Neural cell (in vitro differentiated cells): ENCODE measurements around the gene TCEAL7. TPM values are rescaled to one million over a fixed set of nuclear protein-coding genes. Genes with fewer than 3 reads are reported as not detected.

Experiments
- H2AFZ ChIP-seq: fragments of 200-600, 300-800 bp; sonication (generic), shearing (Covaris generic); 2 replicates; pipeline ENCODE4 v1.6.0; 2014; ENCODE audit warnings: low read depth, mild to moderate bottlenecking, antibody characterized with exemption, low read length, moderate library complexity
- H3F3A ChIP-seq: fragments of 200-600 bp; shearing (Covaris generic); 2 replicates; pipeline ENCODE4 v1.6.1; 2016; ENCODE audit warnings: mild to moderate bottlenecking, moderate library complexity, mixed read lengths, antibody characterized with exemption, low read length; ENCODE audit not compliant: insufficient read depth, poor library complexity, severe bottlenecking
- H3K27ac ChIP-seq: fragments of 200-600, 300-800 bp; sonication (generic), shearing (Covaris generic); 2 replicates; pipeline ENCODE4 v1.5.1; 2014; ENCODE audit warnings: mild to moderate bottlenecking, low read length, moderate library complexity
- H3K27me3 ChIP-seq: fragments of 300-800, 200-600 bp; sonication (generic), shearing (Covaris generic); 2 replicates; pipeline ENCODE4 v1.6.0; 2014; ENCODE audit warnings: mild to moderate bottlenecking, low read depth, low read length, moderate library complexity; ENCODE audit not compliant: insufficient read depth
- H3K36me3 ChIP-seq: fragments of 300-800, 200-600 bp; sonication (generic), shearing (Covaris generic); 2 replicates; pipeline ENCODE4 v1.5.1; 2014; ENCODE audit warnings: mild to moderate bottlenecking, antibody characterized with exemption, low read length, moderate library complexity; ENCODE audit not compliant: insufficient read depth
- H3K4me2 ChIP-seq: fragments of 300-800, 200-600 bp; sonication (generic), shearing (Covaris generic); 2 replicates; pipeline ENCODE4 v1.6.0; 2014; ENCODE audit warnings: mild to moderate bottlenecking, low read length
- H3K4me3 ChIP-seq: fragments of 300-800, 200-600 bp; sonication (generic), shearing (Covaris generic); 2 replicates; pipeline ENCODE4 v1.5.1; 2014; ENCODE audit warnings: mild to moderate bottlenecking, low read length, moderate library complexity
- H3K79me2 ChIP-seq: fragments of 200-600 bp; shearing (Covaris generic); replicated peaks from 2 replicates; pipeline ENCODE4 v1.6.0; 2014; ENCODE audit warnings: mild to moderate bottlenecking, low read length, moderate library complexity; ENCODE audit not compliant: insufficient read depth
- H3K9ac ChIP-seq: fragments of 300-800, 200-600 bp; sonication (generic), shearing (Covaris generic); 2 replicates; pipeline ENCODE4 v1.6.1; 2016; ENCODE audit warnings: mild to moderate bottlenecking, low read length, mixed read lengths
- H3K9me2 ChIP-seq: fragments of 200-600 bp; shearing (Covaris generic); 2 replicates; pipeline ENCODE4 v1.6.1; 2016; ENCODE audit warnings: mild to moderate bottlenecking, low read length, mixed read lengths; ENCODE audit not compliant: insufficient read depth
- H3K9me3 ChIP-seq: fragments of 200-600, 300-800 bp; sonication (generic), shearing (Covaris generic); 2 replicates; pipeline ENCODE4 v1.6.1; 2016; ENCODE audit warnings: mild to moderate bottlenecking, mixed run types, low read length, moderate library complexity, mixed read lengths
- H4K20me1 ChIP-seq: fragments of 200-600 bp; shearing (Covaris generic); 2 replicates; pipeline ENCODE4 v1.6.1; 2016; ENCODE audit warnings: mild to moderate bottlenecking, mixed run types; ENCODE audit not compliant: insufficient read depth
- CTCF ChIP-seq: fragments of 450-650 bp; IDR thresholded peaks from 2 replicates; pipeline ENCODE4 v1.5.1; 2014; ENCODE audit warnings: antibody characterized with exemption, mild to moderate bottlenecking, moderate library complexity; ENCODE audit not compliant: poor library complexity, severe bottlenecking
- EP300 ChIP-seq: fragments of 450-650 bp; conservative IDR thresholded peaks from 2 replicates; pipeline ENCODE4 v1.6.1; 2014; ENCODE audit warnings: antibody characterized with exemption, mild to moderate bottlenecking, moderate library complexity; ENCODE audit not compliant: poor library complexity, severe bottlenecking
- POLR2AphosphoS5 ChIP-seq: IDR thresholded peaks from 2 replicates; pipeline ENCODE4 v1.6.1; 2012
- RAD21 ChIP-seq: fragments of 450-650 bp; conservative IDR thresholded peaks from 2 replicates; pipeline ENCODE4 v1.6.1; 2014; ENCODE audit warnings: antibody characterized with exemption, mild to moderate bottlenecking, moderate library complexity
- REST ChIP-seq: IDR thresholded peaks from 2 replicates; pipeline ENCODE4 v1.6.1; 2012; ENCODE audit warnings: borderline replicate concordance
- TAF1 ChIP-seq: IDR thresholded peaks from 2 replicates; pipeline ENCODE4 v1.6.1; 2012; ENCODE audit warnings: low read depth
- polyA plus RNA-seq: library from polyadenylated mRNA; depleted of rRNA; stranded (reverse); fragments of >200 nt; gene quantifications from 2 replicates; pipeline ENCODE4 v1.2.3, GENCODE V29; 2014
- small RNA-seq, 3 experiments: library from RNA; depleted of rRNA; stranded (forward); fragments of <200 nt; gene quantifications; one replicate each; pipeline ENCODE3, GENCODE V24; 2012

The TCEAL7 gene
- polyA plus RNA-seq, 1 donor from 2014 or later: 203 TPM

- no peak overlapping the region for H2AFZ ChIP-seq
Observed at GRCh38 chrX:103376979-103377324, 46.9 kb downstream of the TCEAL7 start.

GRCh38 chrX:103378990-103379389, 49.0 kb downstream of the TCEAL7 start:
- peaks cover 15% of the 10 kb centered on the region for H3K79me2 ChIP-seq
- H2AFZ ChIP-seq: no peak overlapping the region
- no peaks in the 10 kb centered on the region for H3K36me3 ChIP-seq
- no peak overlapping the region for H3K9ac ChIP-seq
- H3K9me3 ChIP-seq: no peaks in the 10 kb centered on the region
- no peaks in the 10 kb centered on the region for H4K20me1 ChIP-seq
- peak overlapping the region; percentile 71 for H3K4me3 ChIP-seq
- no peaks in the 10 kb centered on the region for H3K9me2 ChIP-seq
- TF ChIP-seq CTCF: no peak
- TF ChIP-seq EP300: no peak
- no peak for TF ChIP-seq REST
- H3K27me3 ChIP-seq: no peaks in the 10 kb centered on the region
- H3K4me2 ChIP-seq: no peak overlapping the region
- H3F3A ChIP-seq: no peaks in the 10 kb centered on the region
- H3K27ac ChIP-seq: no peak overlapping the region

More at GRCh38 chrX:103376979-103377324, 46.9 kb downstream of the TCEAL7 start:
- Histone ChIP-seq H3K4me2 (no peak overlapping the region), H3K9me3 (no peaks in the 10 kb centered on the region), H3K79me2 (peaks cover 15% of the 10 kb centered on the region), H3F3A (no peaks in the 10 kb centered on the region), H3K4me3 (peak overlapping the region; percentile 71), H3K27me3 (no peaks in the 10 kb centered on the region), H3K36me3 (no peaks in the 10 kb centered on the region), H3K27ac (peak overlapping the region; percentile 93), H3K9me2 (no peaks in the 10 kb centered on the region), H3K9ac (peak overlapping the region; percentile 92), H4K20me1 (no peaks in the 10 kb centered on the region)
- no peak for TF ChIP-seq TAF1
- TF ChIP-seq CTCF: no peak
- TF ChIP-seq POLR2AphosphoS5: no peak
- TF ChIP-seq REST: no peak
- TF ChIP-seq RAD21: no peak
- TF ChIP-seq EP300: no peak

Small RNA genes lying within 50 kb of the gene (small RNA-seq; reads per million reads assigned to genes)
- gene Z92846.1: 0 reads per million in 3 experiments

Other genes starting within 250 kb of the TCEAL7 start
- gene NXF3, start 237.1 kb upstream of the TCEAL7 start, polyA plus RNA-seq: not detected in 2 replicates
- gene BEX4, start 115.1 kb upstream of the TCEAL7 start, polyA plus RNA-seq: 383 and 417 TPM in 2 replicates
- 145 and 167 TPM in 2 replicates for gene TCEAL8, start 75.1 kb upstream of the TCEAL7 start, polyA plus RNA-seq
- gene TCEAL5, start 53.5 kb upstream of the TCEAL7 start, polyA plus RNA-seq: 2.2 and 2.4 TPM in 2 replicates
- 603 and 631 TPM in 2 replicates for gene BEX2, start 19.2 kb upstream of the TCEAL7 start, polyA plus RNA-seq
- gene TCEAL9, start 26.3 kb downstream of the TCEAL7 start, polyA plus RNA-seq: 84.5 and 102 TPM in 2 replicates
- 989 and 991 TPM in 2 replicates for gene BEX3, start 46.3 kb downstream of the TCEAL7 start, polyA plus RNA-seq
- 1.9 and 2.9 TPM in 2 replicates for gene RAB40A, start 189.2 kb downstream of the TCEAL7 start, polyA plus RNA-seq